GM19328 (cell line): Measurements from ENCODE around the gene ATP4A.

Experiments
- ATAC-seq: cut with Tn5 transposase; IDR thresholded peaks from one replicate; pipeline ENCODE4 v1.9.1; 2021; ENCODE audit warnings: mild to moderate bottlenecking, moderate library complexity; ENCODE audit not compliant: unreplicated experiment

Gene ATP4A

GRCh38 chr19:35549879-35550523 is 13.5 kb downstream of the ATP4A start:
- ATAC-seq = no peak

GRCh38 chr19:35549174-35549788 is 14.2 kb downstream of the ATP4A start:
- no peak for ATAC-seq

- no peak for ATAC-seq
Measured at GRCh38 chr19:35546532-35546931, 16.9 kb downstream of the ATP4A start.

GRCh38 chr19:35545855-35546381 is 17.5 kb downstream of the ATP4A start:
- ATAC-seq = peak; percentile 26

GRCh38 chr19:35545001-35545854 is 18.2 kb downstream of the ATP4A start, which contains the start of gene TMEM147:
Gene TMEM147, plus strand, starts transcription at chr19:35545626. Its CDS starts 114 bp downstream, at chr19:35545740.
- peak; percentile 78 for ATAC-seq

- ATAC-seq = no peak
Measured at GRCh38 chr19:35544110-35544802, 19.2 kb downstream of the ATP4A start.

- no peak for ATAC-seq
Measured at GRCh38 chr19:35543280-35544109, 20.0 kb downstream of the ATP4A start.

GRCh38 chr19:35542209-35542608 is 21.2 kb downstream of the ATP4A start:
- no peak for ATAC-seq

- no peak for ATAC-seq
Measured at GRCh38 chr19:35540356-35540927, 23.0 kb downstream of the ATP4A start.

- no peak for ATAC-seq
Measured at GRCh38 chr19:35539850-35540249, 23.6 kb downstream of the ATP4A start.

- ATAC-seq = no peak
Measured at GRCh38 chr19:35539314-35539713, 24.1 kb downstream of the ATP4A start.

GRCh38 chr19:35534803-35535480 is 28.5 kb downstream of the ATP4A start:
- no peak for ATAC-seq

- no peak for ATAC-seq
Measured at GRCh38 chr19:35533822-35534392, 29.6 kb downstream of the ATP4A start.

- ATAC-seq = no peak
Measured at GRCh38 chr19:35533201-35533821, 30.1 kb downstream of the ATP4A start, which contains the start of gene GAPDHS. Gene GAPDHS, plus strand, starts transcription at chr19:35533456. Its CDS starts 72 bp downstream, at chr19:35533528.

- ATAC-seq = no peak
Measured at GRCh38 chr19:35531291-35531690, 32.2 kb downstream of the ATP4A start.

GRCh38 chr19:35529241-35530218 is 33.9 kb downstream of the ATP4A start:
- ATAC-seq = no peak
